T-helper 17 cell (primary cell): ENCODE measurements around the gene XYLT1. TPM values are rescaled to one million over a fixed set of nuclear protein-coding genes. Genes with fewer than 3 reads are reported as not detected.

ENCODE experiments used
- ATAC-seq: fragments of 150-1000 bp; cut with Tn5 transposase; 2 replicates; pipeline ENCODE4 v1.10.0; 2021; ENCODE audit warnings: mild to moderate bottlenecking, moderate library complexity
- DNase-seq, 3 donors: peaks; one replicate each; pipeline versions ENCODE4 v3.0.0 to v3.0.0-alpha.2; 2020 to 2021
- H3K9me3 ChIP-seq: one replicate; pipeline ENCODE4 v1.7.0; 2013; ENCODE audit warnings: low read length, mild to moderate bottlenecking; ENCODE audit not compliant: control insufficient read depth, poor library complexity, severe bottlenecking
- H3K27ac Mint-ChIP-seq: one replicate; pipeline ENCODE4 v1.8.0; 2022; ENCODE audit warnings: mild to moderate bottlenecking, moderate library complexity, mixed read lengths
- H3K27me3 Mint-ChIP-seq: one replicate; pipeline ENCODE4 v1.8.0; 2022; ENCODE audit warnings: mixed read lengths
- H3K36me3 Mint-ChIP-seq: one replicate; pipeline ENCODE4 v1.8.0; 2022; ENCODE audit warnings: low read depth, mixed read lengths
- H3K4me1 Mint-ChIP-seq: one replicate; pipeline ENCODE4 v1.8.0; 2022; ENCODE audit warnings: mild to moderate bottlenecking, mixed read lengths
- H3K4me3 Mint-ChIP-seq: one replicate; pipeline ENCODE4 v1.8.0; 2022; ENCODE audit warnings: mild to moderate bottlenecking, moderate library complexity, mixed read lengths
- total RNA-seq, 4 donors: library from RNA in 2 of 4; stranded (reverse) in 2 of 4; gene quantifications; one replicate each; pipeline ENCODE4 v1.2.3 and lab custom pipeline; 2022 to 2026

XYLT1 gene
- total RNA-seq, 2 donors from 2014 or later = 33.8 to 57.3 TPM

- no peaks in the 10 kb centered on the region for H3K9me3 ChIP-seq
- DNase-seq = no peak
- peaks cover 19% of the 10 kb centered on the region for H3K4me1 Mint-ChIP-seq
- ATAC-seq = no peak
- peaks cover 4% of the 10 kb centered on the region for H3K36me3 Mint-ChIP-seq
- H3K27me3 Mint-ChIP-seq = no peaks in the 10 kb centered on the region
- H3K4me3 Mint-ChIP-seq = no peak overlapping the region
- H3K27ac Mint-ChIP-seq = no peak overlapping the region
Observed at GRCh38 chr16:17206712-17207111, 264.0 kb downstream of the XYLT1 start.

GRCh38 chr16:17205279-17206211 is 265.2 kb downstream of the XYLT1 start:
- DNase-seq (no peak), ATAC-seq (no peak)
- no peaks in the 10 kb centered on the region for H3K9me3 ChIP-seq
- H3K27me3 Mint-ChIP-seq = no peaks in the 10 kb centered on the region
- peaks cover 4% of the 10 kb centered on the region for H3K36me3 Mint-ChIP-seq
- H3K4me3 Mint-ChIP-seq = no peak overlapping the region
- H3K4me1 Mint-ChIP-seq = peaks cover 21% of the 10 kb centered on the region
- H3K27ac Mint-ChIP-seq = peak overlapping the region; percentile 41

GRCh38 chr16:17204644-17205043 is 266.1 kb downstream of the XYLT1 start:
- DNase-seq (no peak), ATAC-seq (no peak)
- Mint-ChIP-seq H3K36me3 (peaks cover 4% of the 10 kb centered on the region), H3K27ac (no peak overlapping the region), H3K27me3 (no peaks in the 10 kb centered on the region), H3K4me3 (no peak overlapping the region), H3K4me1 (peaks cover 21% of the 10 kb centered on the region)
- no peaks in the 10 kb centered on the region for H3K9me3 ChIP-seq

- H3K36me3 Mint-ChIP-seq = peaks cover 4% of the 10 kb centered on the region
- ATAC-seq (no peak), DNase-seq (no peak)
- no peaks in the 10 kb centered on the region for H3K27me3 Mint-ChIP-seq
- no peak overlapping the region for H3K4me3 Mint-ChIP-seq
- no peak overlapping the region for H3K27ac Mint-ChIP-seq
- peaks cover 21% of the 10 kb centered on the region for H3K4me1 Mint-ChIP-seq
- no peaks in the 10 kb centered on the region for H3K9me3 ChIP-seq
Observed at GRCh38 chr16:17204206-17204605, 266.6 kb downstream of the XYLT1 start.

GRCh38 chr16:17203424-17203823 is 267.3 kb downstream of the XYLT1 start:
- ATAC-seq (no peak), DNase-seq (no peak)
- H3K27ac Mint-ChIP-seq = no peak overlapping the region
- no peak overlapping the region for H3K4me3 Mint-ChIP-seq
- H3K9me3 ChIP-seq = no peaks in the 10 kb centered on the region
- no peaks in the 10 kb centered on the region for H3K27me3 Mint-ChIP-seq
- H3K36me3 Mint-ChIP-seq = peaks cover 4% of the 10 kb centered on the region
- peaks cover 19% of the 10 kb centered on the region for H3K4me1 Mint-ChIP-seq

- Mint-ChIP-seq H3K4me1 (peaks cover 14% of the 10 kb centered on the region), H3K27ac (peak overlapping the region; percentile 57), H3K27me3 (no peaks in the 10 kb centered on the region), H3K36me3 (peaks cover 12% of the 10 kb centered on the region), H3K4me3 (no peak overlapping the region)
- no peak for DNase-seq
- H3K9me3 ChIP-seq = no peaks in the 10 kb centered on the region
- ATAC-seq = no peak
Observed at GRCh38 chr16:17199135-17199534, 271.6 kb downstream of the XYLT1 start.

GRCh38 chr16:17196526-17196925 is 274.2 kb downstream of the XYLT1 start:
- H3K4me3 Mint-ChIP-seq = no peak overlapping the region
- H3K9me3 ChIP-seq = no peaks in the 10 kb centered on the region
- DNase-seq (no peak), ATAC-seq (no peak)
- peak overlapping the region; percentile 56 for H3K27ac Mint-ChIP-seq
- H3K27me3 Mint-ChIP-seq = no peaks in the 10 kb centered on the region
- H3K36me3 Mint-ChIP-seq = peaks cover 8% of the 10 kb centered on the region
- peaks cover 8% of the 10 kb centered on the region for H3K4me1 Mint-ChIP-seq

GRCh38 chr16:17194190-17194780 is 276.5 kb downstream of the XYLT1 start:
- no peaks in the 10 kb centered on the region for H3K9me3 ChIP-seq
- no peak overlapping the region for H3K27ac Mint-ChIP-seq
- H3K36me3 Mint-ChIP-seq = peaks cover 8% of the 10 kb centered on the region
- peak; percentile 68 for ATAC-seq
- H3K27me3 Mint-ChIP-seq = no peaks in the 10 kb centered on the region
- peaks cover 6% of the 10 kb centered on the region for H3K4me1 Mint-ChIP-seq
- H3K4me3 Mint-ChIP-seq = no peak overlapping the region
- DNase-seq = peak; percentile 22 to 53 (median 35)

- H3K4me3 Mint-ChIP-seq = no peak overlapping the region
- no peaks in the 10 kb centered on the region for H3K27me3 Mint-ChIP-seq
- ATAC-seq = no peak
- no peaks in the 10 kb centered on the region for H3K9me3 ChIP-seq
- no peak overlapping the region for H3K27ac Mint-ChIP-seq
- DNase-seq = no peak
- peaks cover 8% of the 10 kb centered on the region for H3K36me3 Mint-ChIP-seq
- H3K4me1 Mint-ChIP-seq = peaks cover 6% of the 10 kb centered on the region
Observed at GRCh38 chr16:17193566-17194100, 277.1 kb downstream of the XYLT1 start.

GRCh38 chr16:17184026-17184425 is 286.7 kb downstream of the XYLT1 start:
- no peak overlapping the region for H3K27ac Mint-ChIP-seq
- no peak for ATAC-seq
- peaks cover 8% of the 10 kb centered on the region for H3K4me1 Mint-ChIP-seq
- no peaks in the 10 kb centered on the region for H3K9me3 ChIP-seq
- no peaks in the 10 kb centered on the region for H3K27me3 Mint-ChIP-seq
- DNase-seq = no peak
- H3K4me3 Mint-ChIP-seq = no peak overlapping the region
- peaks cover 10% of the 10 kb centered on the region for H3K36me3 Mint-ChIP-seq

GRCh38 chr16:17177959-17178905 is 292.5 kb downstream of the XYLT1 start:
- Mint-ChIP-seq H3K4me3 (no peak overlapping the region), H3K27ac (no peak overlapping the region)

GRCh38 chr16:17177242-17177958 is 293.4 kb downstream of the XYLT1 start:
- Mint-ChIP-seq H3K4me3 (no peak overlapping the region), H3K27ac (peak overlapping the region; percentile 37), H3K36me3 (peaks cover 5% of the 10 kb centered on the region), H3K4me1 (peaks cover 14% of the 10 kb centered on the region), H3K27me3 (no peaks in the 10 kb centered on the region)
- DNase-seq (no peak), ATAC-seq (no peak)
- no peaks in the 10 kb centered on the region for H3K9me3 ChIP-seq

More at GRCh38 chr16:17177959-17178905, 292.5 kb downstream of the XYLT1 start:
- no peaks in the 10 kb centered on the region for H3K9me3 ChIP-seq
- DNase-seq = no peak
- peaks cover 5% of the 10 kb centered on the region for H3K36me3 Mint-ChIP-seq
- H3K27me3 Mint-ChIP-seq = no peaks in the 10 kb centered on the region
- no peak for ATAC-seq
- H3K4me1 Mint-ChIP-seq = peaks cover 10% of the 10 kb centered on the region
